ENCODE data around the gene RNF187.
A peak's percentile ranks its signal among the peaks of the same experiment; 100 is the strongest.

RNF187 gene

DNA sequence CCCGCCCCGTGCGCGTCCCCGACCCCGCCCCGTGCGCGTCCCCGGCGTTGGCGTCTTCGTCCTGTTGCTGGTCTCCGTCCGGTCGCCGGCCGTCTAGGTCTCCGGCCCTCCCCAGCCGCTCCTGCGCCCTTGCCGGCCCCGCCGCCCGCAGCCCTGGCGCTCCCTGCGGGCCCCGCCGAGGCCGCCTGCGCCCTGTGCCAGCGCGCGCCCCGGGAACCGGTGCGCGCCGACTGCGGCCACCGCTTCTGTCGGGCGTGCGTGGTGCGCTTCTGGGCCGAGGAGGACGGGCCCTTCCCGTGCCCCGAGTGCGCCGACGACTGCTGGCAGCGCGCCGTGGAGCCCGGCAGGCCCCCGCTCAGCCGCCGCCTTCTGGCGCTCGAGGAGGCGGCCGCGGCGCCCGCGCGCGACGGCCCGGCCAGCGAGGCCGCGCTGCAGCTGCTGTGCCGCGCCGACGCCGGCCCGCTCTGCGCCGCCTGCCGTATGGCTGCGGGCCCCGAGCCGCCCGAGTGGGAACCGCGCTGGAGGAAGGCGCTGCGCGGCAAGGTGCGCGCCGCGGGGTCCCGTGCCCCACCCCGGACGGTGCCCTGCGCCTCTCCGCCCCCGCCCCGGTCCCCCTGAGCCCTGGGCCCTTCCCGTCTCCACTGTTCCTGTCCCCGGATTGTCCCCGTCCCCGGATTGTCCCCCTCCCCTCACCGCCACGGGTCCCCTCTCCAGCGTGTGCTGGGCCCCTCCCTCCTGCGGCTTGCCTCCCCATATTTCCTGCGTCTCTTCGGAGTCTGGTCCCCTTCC lies at the start of gene RNF187:
TSS of gene RNF187 (plus strand) at position 47 of the 789 bp plus-strand sequence.
- DNase-seq: no peak
- H3K36me3 Mint-ChIP-seq (ENCODE audit: low read depth): peaks cover 45% of the 10 kb centered on the region
- H3K4me3 Mint-ChIP-seq: peak within 1 kb of the TSS; percentile 92
- no peaks in the 10 kb centered on the region for H3K27me3 Mint-ChIP-seq
- H3K4me1 Mint-ChIP-seq (ENCODE audit: low read depth): peaks cover 45% of the 10 kb centered on the region
- H3K27ac Mint-ChIP-seq: peak within 1 kb of the TSS; percentile 100
- H3K9me3 Mint-ChIP-seq: no peaks in the 10 kb centered on the region

DNA sequence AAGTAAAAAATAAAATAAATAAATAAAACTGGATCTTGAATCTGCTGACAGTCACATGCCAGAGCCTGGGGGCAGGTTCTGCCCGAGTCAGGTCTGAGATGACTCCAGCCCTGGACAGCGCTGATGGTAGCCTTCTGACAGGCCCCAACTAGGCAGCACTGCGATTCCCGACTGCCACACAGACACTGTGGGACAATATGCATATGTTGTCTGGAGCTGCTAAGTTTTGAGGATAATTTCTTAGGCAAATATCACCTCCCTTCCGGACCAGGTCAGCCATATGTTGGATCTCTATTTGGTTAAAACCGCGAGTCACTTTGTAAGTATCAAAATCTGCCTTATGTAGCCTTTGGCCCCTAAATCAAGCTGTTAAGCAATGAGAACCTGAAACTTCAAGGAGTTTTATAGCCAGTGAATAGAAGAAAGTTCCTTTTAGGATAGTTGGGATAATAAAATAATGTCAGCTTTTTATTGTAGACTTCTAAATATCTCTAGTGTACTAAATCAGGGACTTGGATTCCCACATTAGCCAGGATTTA lies 49.7 kb upstream of the RNF187 start:
- Mint-ChIP-seq H3K4me3 (no peak overlapping the region), H3K9me3 (no peaks in the 10 kb centered on the region), H3K36me3 (ENCODE audit: low read depth) (no peaks in the 10 kb centered on the region), H3K27me3 (peaks cover 58% of the 10 kb centered on the region), H3K27ac (no peak overlapping the region), H3K4me1 (ENCODE audit: low read depth) (no peaks in the 10 kb centered on the region)
- DNase-seq: no peak

DNA sequence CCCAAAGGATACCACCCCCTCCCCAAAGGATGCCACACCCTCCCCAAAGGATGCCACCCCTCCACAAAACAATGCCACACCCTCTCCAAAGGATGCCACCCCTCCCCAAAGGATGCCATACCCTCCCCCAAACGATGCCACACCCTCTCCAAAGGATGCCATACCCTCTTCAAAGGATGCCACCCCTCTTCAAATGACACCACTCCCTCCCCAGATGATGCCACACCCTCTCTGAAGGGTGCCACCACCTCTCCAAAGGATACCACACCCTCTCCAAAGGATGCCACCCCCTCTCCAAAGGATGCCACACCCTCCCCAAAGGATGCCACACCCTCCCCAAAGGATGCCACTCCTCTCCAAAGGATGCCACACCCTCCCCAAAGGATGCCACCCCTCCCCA lies 48.9 kb upstream of the RNF187 start:
- H3K27ac Mint-ChIP-seq: no peak overlapping the region
- peaks cover 65% of the 10 kb centered on the region for H3K27me3 Mint-ChIP-seq
- no peak overlapping the region for H3K4me3 Mint-ChIP-seq
- no peak for DNase-seq
- no peaks in the 10 kb centered on the region for H3K36me3 Mint-ChIP-seq (ENCODE audit: low read depth)
- no peaks in the 10 kb centered on the region for H3K9me3 Mint-ChIP-seq
- H3K4me1 Mint-ChIP-seq (ENCODE audit: low read depth): no peaks in the 10 kb centered on the region

DNA sequence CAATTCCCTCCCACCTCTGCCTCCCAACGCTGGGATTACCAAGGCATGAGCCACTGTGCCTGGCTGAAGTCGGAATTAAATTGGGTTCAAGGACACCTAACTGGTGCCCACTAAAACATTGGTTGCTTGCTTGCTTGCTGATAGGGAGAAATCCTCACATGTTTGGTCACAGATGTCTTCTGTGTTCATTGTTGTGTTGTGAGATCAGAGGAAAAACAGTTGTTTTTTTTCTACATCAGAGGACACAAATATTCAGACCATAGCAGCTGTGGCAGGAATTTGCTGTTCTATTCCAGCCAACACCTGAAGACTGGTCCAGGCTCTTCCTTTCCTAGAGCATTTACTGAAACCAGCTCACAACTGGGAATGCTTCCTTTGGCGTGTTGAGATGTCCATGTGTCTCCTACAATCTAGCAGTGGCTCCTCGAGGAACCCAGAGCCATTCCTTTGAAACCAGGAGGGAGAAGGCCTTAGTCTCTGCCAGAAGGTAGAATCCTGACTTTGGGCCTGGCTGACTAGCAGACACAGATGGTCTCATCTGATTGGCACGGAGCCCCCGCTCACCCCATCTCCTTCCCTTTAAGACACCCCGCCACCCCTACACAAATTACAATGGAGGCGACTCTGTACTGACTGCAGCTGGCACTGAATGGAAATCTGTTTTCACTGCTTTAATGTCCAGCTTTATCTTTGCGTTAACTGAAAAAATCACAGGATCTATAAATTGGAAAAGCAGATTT lies 46.3 kb upstream of the RNF187 start:
- Mint-ChIP-seq H3K27ac (no peak overlapping the region), H3K4me1 (ENCODE audit: low read depth) (peaks cover 9% of the 10 kb centered on the region), H3K36me3 (ENCODE audit: low read depth) (no peaks in the 10 kb centered on the region), H3K4me3 (no peak overlapping the region), H3K9me3 (no peaks in the 10 kb centered on the region), H3K27me3 (peaks cover 72% of the 10 kb centered on the region)
- DNase-seq: no peak

DNA sequence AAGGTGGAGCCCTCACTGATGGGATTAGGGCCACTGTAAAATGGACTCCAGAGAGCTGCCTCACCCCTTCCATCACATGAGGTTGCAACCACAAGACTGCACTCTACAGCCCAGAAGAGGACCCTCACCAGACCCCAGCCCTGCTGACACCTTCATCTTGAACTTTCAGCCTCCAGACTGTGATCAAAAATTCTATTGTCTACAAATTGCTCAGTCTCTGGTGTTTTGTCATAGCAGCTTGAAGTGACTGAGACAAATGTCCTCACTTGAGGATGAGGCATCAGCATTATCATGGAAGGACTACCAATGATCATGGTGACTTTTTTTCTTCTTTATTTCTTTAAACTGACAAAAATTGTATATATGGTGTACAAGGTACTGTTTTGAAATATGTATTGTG lies 43.8 kb upstream of the RNF187 start:
- Mint-ChIP-seq H3K9me3 (no peaks in the 10 kb centered on the region), H3K36me3 (ENCODE audit: low read depth) (no peaks in the 10 kb centered on the region), H3K27ac (no peak overlapping the region), H3K4me1 (ENCODE audit: low read depth) (peaks cover 16% of the 10 kb centered on the region), H3K27me3 (peaks cover 78% of the 10 kb centered on the region), H3K4me3 (no peak overlapping the region)
- no peak for DNase-seq

DNA sequence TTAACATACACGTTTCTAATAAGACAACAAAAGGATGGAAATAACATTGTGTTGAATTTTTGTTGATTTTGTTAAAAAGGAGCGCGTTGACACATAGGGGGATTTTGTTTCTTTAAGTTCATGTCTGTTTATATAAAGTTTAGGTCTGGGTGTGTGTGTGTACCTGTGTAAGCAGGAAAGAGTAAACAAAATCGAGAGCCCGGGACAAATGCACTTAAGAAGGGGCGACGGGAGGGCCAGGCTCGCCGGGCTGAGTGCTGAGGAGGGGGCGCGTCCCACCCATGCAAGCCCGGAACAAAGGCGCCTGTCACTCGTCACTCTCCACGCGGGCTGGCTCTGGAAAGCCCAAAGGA lies 41.7 kb upstream of the RNF187 start:
- Mint-ChIP-seq H3K9me3 (no peaks in the 10 kb centered on the region), H3K4me3 (peak overlapping the region; percentile 77), H3K4me1 (ENCODE audit: low read depth) (peaks cover 16% of the 10 kb centered on the region), H3K27me3 (peaks cover 70% of the 10 kb centered on the region), H3K27ac (no peak overlapping the region), H3K36me3 (ENCODE audit: low read depth) (no peaks in the 10 kb centered on the region)
- DNase-seq: no peak

DNA sequence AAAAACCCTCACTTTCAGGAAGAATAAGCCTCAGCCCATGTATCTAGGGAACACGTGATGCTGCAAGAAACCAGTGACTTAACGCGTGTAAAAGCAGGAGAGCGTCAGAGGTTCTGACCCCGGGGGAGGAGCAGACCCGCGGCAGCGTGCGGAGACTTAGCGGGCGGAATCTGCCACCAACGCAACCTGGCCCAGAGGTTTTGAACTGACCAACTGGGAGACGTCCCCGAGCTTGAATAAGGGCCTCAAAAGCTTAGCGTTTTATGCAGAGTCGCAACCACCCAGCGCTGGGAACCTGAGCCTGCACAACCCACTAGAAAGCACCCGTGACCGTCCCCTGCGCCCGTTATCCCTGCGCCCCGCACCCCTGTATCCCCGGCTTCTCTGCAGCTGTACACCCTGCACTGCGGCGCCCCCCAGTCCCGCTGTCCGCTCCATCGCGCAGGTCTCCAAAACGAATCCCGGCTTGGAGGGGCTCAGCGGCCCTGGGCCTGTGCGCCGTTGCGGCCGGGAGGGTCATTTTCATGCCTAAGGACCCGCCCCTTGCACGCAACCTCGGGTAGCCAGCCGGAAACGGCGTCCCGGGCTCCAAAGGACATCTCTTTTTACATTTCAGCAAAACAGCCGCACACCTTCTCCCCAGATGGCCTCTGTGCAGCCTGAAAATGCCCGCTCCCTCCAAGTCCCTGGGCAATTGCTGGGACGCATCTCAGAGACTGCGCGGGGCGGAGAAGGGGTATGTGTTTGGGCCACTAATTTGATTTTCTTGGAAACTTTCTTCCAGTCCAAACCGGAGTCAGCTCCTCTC lies 41.1 kb upstream of the RNF187 start:
- Mint-ChIP-seq H3K4me3 (peak overlapping the region; percentile 77), H3K27ac (peak overlapping the region; percentile 26), H3K27me3 (peaks cover 64% of the 10 kb centered on the region), H3K4me1 (ENCODE audit: low read depth) (peaks cover 16% of the 10 kb centered on the region), H3K36me3 (ENCODE audit: low read depth) (no peaks in the 10 kb centered on the region), H3K9me3 (no peaks in the 10 kb centered on the region)
- peak; percentile 64 for DNase-seq

DNA sequence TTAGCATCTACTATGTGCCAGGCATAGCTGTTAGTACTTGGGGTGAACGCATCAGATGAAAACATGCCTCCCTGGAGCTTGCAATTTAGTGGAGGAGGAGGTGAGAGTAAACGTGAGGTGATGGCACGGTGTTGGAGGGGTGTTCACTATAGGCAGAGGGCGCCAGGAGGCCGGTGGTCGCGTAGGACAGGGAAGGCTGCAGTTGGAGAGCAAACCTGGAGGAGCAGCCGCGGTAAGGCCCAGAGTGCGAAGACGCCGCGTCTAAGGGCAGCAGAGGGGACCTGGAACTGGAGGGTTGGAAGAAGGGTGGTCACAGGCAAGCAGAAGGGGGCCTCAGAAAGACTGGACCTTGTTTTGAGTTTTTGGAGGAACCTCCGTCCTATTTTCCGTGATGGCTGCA lies 40.3 kb upstream of the RNF187 start:
- H3K27me3 Mint-ChIP-seq: peaks cover 56% of the 10 kb centered on the region
- no peaks in the 10 kb centered on the region for H3K9me3 Mint-ChIP-seq
- H3K36me3 Mint-ChIP-seq (ENCODE audit: low read depth): no peaks in the 10 kb centered on the region
- H3K27ac Mint-ChIP-seq: no peak overlapping the region
- peaks cover 16% of the 10 kb centered on the region for H3K4me1 Mint-ChIP-seq (ENCODE audit: low read depth)
- DNase-seq: no peak
- no peak overlapping the region for H3K4me3 Mint-ChIP-seq

DNA sequence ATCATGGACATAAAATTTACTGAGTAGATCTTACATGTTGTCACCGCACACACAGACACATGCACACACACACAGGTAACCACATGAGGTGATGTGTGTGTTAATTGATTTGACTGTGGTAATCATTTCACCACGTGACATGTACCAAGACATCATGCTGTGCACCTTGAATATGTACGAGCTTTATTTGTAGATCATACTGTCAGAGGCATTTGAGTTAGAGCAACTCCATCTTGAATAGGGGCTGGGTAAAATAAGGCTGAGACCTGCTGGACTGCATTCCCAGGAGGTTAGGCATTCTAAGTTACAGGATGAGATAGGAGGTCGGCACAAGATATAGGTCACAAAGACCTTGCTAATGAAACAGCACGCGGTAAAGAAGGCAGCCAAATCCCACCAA lies 38.8 kb upstream of the RNF187 start:
- H3K4me3 Mint-ChIP-seq: no peak overlapping the region
- no peak overlapping the region for H3K27ac Mint-ChIP-seq
- H3K27me3 Mint-ChIP-seq: peaks cover 41% of the 10 kb centered on the region
- DNase-seq: no peak
- H3K9me3 Mint-ChIP-seq: no peaks in the 10 kb centered on the region
- H3K36me3 Mint-ChIP-seq (ENCODE audit: low read depth): peaks cover 3% of the 10 kb centered on the region
- peaks cover 19% of the 10 kb centered on the region for H3K4me1 Mint-ChIP-seq (ENCODE audit: low read depth)

DNA sequence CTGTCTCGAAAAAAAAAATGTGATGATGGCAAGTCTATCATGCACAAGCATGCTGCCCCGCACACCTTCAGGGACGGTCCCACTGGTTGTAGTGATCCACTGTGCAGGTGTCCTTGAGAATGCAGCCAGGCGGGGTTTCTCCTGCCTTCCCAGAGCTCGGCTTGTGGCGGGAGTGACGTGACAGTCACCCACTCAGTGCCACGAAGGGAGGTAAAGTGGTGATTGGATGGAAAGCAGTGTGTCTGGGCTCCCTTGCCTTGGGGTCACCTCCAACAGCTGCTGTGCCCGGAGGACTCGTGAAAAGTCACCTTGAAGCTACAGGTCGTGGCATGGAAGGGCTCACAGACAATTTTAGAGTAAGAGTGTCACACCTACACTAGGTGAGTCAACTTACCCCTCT lies 37.0 kb upstream of the RNF187 start:
- peaks cover 23% of the 10 kb centered on the region for H3K27me3 Mint-ChIP-seq
- H3K4me1 Mint-ChIP-seq (ENCODE audit: low read depth): peaks cover 23% of the 10 kb centered on the region
- peaks cover 16% of the 10 kb centered on the region for H3K36me3 Mint-ChIP-seq (ENCODE audit: low read depth)
- no peak overlapping the region for H3K4me3 Mint-ChIP-seq
- DNase-seq: no peak
- no peak overlapping the region for H3K27ac Mint-ChIP-seq
- no peaks in the 10 kb centered on the region for H3K9me3 Mint-ChIP-seq

DNA sequence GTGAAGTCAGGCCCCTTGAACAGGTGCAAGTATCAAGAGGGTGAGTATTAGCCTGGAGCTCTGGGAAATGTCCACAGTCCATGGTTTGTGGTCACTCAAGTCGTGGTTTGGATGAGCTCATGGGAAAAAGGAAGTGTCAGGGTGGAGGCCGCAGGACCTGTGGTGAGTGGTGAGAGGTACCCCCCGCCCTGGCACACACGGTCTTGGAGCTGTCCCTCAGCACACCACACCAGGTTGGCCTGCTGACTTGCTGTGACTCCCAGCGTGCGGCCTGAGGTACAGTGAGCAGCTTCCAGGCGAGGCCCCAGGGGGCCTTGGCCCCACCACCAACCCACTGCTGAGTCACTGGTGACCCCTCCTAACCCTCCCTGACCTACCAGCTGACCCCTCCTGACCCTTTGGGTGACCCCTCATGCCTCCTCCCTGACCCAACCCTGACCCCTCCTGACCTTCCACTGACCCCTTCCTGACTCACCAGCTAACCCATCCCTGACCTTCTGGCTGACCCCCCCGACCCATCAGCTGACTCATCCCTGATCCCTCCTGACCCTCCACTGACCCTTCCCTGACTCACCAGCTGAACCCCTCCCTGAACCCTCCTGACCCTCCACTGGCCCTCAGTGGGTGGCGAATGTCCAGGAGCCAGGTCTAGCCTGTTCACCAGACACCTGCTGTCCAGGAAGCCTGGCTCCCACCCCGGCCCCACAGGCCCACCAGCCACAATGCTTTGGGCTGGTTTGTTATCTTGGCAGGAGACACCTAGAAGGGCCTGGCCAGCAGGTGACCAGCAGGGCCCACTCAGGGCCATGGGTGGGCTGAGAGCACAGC lies 34.8 kb upstream of the RNF187 start:
- H3K36me3 Mint-ChIP-seq (ENCODE audit: low read depth): peaks cover 28% of the 10 kb centered on the region
- no peaks in the 10 kb centered on the region for H3K9me3 Mint-ChIP-seq
- DNase-seq: no peak
- H3K4me1 Mint-ChIP-seq (ENCODE audit: low read depth): peaks cover 21% of the 10 kb centered on the region
- H3K27ac Mint-ChIP-seq: no peak overlapping the region
- H3K4me3 Mint-ChIP-seq: no peak overlapping the region
- peaks cover 4% of the 10 kb centered on the region for H3K27me3 Mint-ChIP-seq

DNA sequence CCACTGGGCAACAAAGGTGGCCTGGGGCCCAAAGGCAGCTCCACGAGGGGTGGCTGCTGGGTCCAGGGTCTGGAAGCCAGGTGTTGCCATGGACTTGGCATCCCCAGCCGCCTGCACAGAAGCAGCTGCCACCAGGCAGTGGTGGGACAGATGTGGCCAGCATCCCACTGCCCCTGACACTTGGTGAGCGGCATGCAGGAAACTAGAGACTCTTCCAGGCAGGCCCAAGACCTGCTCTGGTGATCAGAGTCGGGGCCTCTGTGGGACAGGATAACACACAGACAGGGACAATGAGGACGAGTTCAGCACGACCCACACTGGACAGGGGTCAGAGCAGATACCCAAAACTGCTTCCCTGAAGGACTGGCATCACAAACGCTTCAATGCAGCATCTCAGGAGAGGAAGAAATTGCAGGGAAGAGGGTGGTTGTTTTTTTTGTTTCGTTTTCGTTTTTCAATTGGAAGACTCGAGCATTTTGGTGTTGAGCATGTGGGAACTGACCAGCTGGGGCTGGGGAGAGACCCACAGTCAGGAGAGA lies 34.1 kb upstream of the RNF187 start:
- Mint-ChIP-seq H3K4me1 (ENCODE audit: low read depth) (peaks cover 23% of the 10 kb centered on the region), H3K27ac (peak overlapping the region; percentile 3), H3K4me3 (no peak overlapping the region), H3K27me3 (no peaks in the 10 kb centered on the region), H3K36me3 (ENCODE audit: low read depth) (peaks cover 31% of the 10 kb centered on the region), H3K9me3 (no peaks in the 10 kb centered on the region)
- no peak for DNase-seq

DNA sequence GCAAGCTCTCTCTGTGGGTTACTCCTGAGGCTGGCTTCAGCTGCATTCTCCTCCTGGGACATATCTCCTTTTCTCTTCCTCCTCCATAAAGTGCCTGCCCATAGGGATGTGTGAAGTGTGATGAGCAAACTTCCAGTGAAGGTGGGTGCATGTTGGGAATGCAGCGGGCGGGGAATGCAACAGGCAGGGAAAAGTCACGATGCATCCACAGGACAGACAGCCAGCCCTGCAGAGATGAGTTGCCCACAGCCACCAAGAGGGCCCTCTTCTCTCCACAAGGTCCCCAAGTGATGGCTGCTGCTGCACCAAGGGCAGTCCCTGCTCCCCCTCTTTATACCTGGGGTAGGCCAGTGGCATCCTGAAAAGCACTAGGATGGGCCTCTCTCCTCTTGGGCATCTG lies 33.6 kb upstream of the RNF187 start:
- DNase-seq: no peak
- peak overlapping the region; percentile 7 for H3K27ac Mint-ChIP-seq
- H3K36me3 Mint-ChIP-seq (ENCODE audit: low read depth): peaks cover 35% of the 10 kb centered on the region
- no peaks in the 10 kb centered on the region for H3K27me3 Mint-ChIP-seq
- H3K9me3 Mint-ChIP-seq: no peaks in the 10 kb centered on the region
- H3K4me3 Mint-ChIP-seq: no peak overlapping the region
- H3K4me1 Mint-ChIP-seq (ENCODE audit: low read depth): peaks cover 27% of the 10 kb centered on the region

DNA sequence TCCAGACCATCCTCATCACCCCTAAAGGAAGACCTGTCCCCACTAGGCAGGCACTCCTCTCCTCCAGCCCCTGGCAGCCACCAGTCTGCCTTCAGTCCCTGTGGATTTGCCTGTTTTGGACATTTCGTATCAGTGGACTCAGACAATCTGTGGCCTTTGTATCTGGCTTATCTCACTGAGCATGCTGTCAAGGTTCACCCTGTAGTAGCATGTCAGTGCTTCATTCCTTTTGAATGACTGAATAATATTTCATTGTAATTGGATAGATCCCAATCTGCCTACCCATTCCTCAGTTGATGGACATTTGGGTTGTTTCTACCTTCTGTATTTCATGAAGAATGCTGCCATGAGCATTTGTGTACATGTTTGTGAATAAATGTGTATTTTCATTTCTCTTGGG lies 32.9 kb upstream of the RNF187 start:
- no peak for DNase-seq
- H3K27me3 Mint-ChIP-seq: no peaks in the 10 kb centered on the region
- H3K4me1 Mint-ChIP-seq (ENCODE audit: low read depth): peaks cover 30% of the 10 kb centered on the region
- peaks cover 37% of the 10 kb centered on the region for H3K36me3 Mint-ChIP-seq (ENCODE audit: low read depth)
- H3K27ac Mint-ChIP-seq: no peak overlapping the region
- peak overlapping the region; percentile 16 for H3K4me3 Mint-ChIP-seq
- no peaks in the 10 kb centered on the region for H3K9me3 Mint-ChIP-seq

All from activated T-cell treated with anti-CD3 and anti-CD28 coated beads, Interleukin-2, amount 50 U/mL, for 24 hours (primary cell).